GM18868 (cell line): Measurements from ENCODE around the gene CLSTN3.
A peak's percentile ranks its signal among the peaks of the same experiment; 100 is the strongest.
"Not testable (repeated sequence)": the region's sequence is repeated elsewhere in the genome, so short reads cannot be mapped to it uniquely, and the experiment has no call there.

Source experiments
- ATAC-seq: cut with Tn5 transposase; IDR thresholded peaks from one replicate; pipeline ENCODE4 v1.9.1; 2021; ENCODE audit warnings: mild to moderate bottlenecking, moderate library complexity; ENCODE audit not compliant: unreplicated experiment

Gene CLSTN3

GRCh38 chr12:7186058-7186457 lies 55.9 kb downstream of the CLSTN3 start:
- not testable (repeated sequence) for ATAC-seq

DNA sequence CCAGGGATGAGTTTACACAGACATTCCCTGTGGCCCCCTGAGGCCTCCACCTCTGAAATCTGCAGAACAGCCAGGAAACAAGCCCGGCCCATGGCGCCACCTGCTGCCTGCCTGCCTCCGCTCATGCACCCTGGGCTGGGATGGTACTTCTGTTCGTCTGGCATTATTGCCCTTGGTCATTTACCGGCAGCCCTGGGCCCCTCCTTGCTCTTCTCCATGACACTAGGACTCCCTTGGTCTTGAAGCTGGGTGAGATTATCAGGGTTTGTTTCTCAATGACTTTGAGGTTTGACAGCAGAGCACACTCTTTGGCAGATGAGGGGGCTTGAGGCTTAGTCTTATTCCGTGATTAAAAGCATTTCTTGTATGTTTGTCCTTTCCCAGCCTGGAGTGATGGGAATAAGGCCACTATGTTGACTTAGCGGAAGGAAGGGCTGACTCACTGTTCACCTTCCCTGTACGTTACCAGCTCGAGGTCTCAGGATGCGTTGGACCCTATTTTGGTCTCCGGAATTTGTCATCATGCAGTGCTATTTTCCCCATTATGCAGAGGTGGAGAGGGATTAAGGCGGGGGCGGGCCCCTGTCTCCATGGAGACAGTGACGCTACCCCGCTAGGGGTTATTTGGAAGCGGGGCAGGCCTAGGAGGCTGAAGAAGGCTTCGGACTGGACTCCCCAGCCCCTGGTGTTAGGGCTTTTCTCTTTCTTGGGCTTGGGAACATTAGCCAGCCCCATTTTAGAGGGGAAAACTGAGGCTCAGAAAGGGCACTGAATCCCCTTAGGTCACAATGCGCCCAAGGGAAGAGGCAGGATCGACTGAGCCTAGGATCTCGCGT lies 58.6 kb downstream of the CLSTN3 start:
- peak; percentile 35 for ATAC-seq

- peak; percentile 94 for ATAC-seq
These were observed 59.5 kb downstream of the CLSTN3 start, which contains the start of gene PEX5 for GRCh38 chr12:7189398-7190267. PEX5 (plus strand) TSS chr12:7189686; CDS start chr12:7190378, 692 bp downstream.

DNA sequence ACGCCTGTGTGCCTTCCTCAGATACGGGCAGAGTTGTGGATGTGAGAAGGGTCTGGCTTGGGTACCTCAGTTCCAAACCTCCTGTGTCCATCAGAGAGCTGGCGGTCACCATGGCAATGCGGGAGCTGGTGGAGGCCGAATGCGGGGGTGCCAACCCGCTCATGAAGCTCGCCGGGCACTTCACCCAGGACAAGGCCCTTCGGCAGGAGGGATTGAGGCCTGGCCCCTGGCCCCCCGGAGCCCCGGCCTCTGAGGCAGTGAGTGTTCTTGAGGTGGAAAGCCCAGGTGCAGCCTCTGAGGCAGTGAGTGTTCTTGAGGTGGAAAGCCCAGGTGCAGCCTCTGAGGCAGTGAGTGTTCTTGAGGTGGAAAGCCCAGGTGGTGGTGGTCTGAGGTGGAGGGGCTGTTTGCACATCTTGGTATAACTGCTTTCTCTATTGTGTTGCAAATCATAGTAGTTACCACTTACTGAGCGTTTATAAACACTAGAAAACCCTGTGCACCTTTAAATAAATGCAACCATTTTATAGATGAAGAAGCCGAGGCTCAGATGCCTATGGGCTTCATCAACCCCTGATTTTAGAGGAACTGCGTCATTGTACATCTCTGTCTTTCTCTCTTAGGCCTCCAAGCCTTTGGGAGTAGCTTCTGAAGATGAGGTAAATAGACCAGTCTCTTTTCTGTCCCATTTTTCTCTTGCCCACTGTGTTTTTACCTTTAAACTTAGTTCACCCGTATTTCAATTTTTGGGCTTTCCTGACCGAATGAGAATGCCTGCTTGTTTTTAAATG lies 60.3 kb downstream of the CLSTN3 start:
- no peak for ATAC-seq

GRCh38 chr12:7193674-7194073 lies 63.5 kb downstream of the CLSTN3 start:
- no peak for ATAC-seq

- no peak for ATAC-seq
These were observed 67.7 kb downstream of the CLSTN3 start for GRCh38 chr12:7197841-7198240.

DNA sequence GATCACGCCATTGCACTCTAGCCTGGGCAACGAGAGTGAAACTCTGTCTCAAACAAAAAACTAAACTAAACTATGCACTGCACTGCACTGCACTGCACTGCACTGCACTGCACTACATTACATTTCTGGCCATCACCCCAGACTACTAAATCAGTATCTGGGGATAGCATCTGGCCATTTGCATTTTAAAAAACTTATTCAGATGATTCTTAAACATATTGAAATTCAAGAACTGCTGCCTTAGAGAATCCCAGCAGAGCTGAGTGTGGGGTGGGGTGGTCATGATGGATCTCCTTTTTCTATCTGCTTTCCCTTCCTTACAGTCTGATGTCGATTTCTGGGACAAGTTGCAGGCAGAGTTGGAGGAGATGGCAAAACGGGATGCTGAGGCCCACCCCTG lies 72.9 kb downstream of the CLSTN3 start:
- no peak for ATAC-seq

GRCh38 chr12:7205091-7205490 lies 74.9 kb downstream of the CLSTN3 start:
- no peak for ATAC-seq

DNA sequence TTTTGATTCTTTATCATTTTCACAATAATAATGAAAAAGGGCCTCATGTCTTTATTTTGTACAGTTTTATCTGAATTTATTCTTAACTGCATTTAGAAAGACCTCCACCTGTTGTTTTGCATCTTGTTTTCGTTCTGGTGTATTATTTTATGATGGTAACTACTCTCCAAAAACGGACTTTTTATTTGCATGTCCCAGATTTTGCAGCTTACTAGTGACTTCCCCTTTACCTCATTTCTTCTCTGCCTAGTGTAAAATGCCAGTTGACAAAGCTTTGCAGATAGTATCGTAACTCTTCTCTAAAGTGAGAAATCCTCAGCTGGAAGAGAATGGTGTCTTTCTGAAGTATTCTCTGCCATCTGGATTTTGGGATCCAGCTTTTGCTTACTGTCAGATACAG lies 76.5 kb downstream of the CLSTN3 start:
- ATAC-seq, result no peak

DNA sequence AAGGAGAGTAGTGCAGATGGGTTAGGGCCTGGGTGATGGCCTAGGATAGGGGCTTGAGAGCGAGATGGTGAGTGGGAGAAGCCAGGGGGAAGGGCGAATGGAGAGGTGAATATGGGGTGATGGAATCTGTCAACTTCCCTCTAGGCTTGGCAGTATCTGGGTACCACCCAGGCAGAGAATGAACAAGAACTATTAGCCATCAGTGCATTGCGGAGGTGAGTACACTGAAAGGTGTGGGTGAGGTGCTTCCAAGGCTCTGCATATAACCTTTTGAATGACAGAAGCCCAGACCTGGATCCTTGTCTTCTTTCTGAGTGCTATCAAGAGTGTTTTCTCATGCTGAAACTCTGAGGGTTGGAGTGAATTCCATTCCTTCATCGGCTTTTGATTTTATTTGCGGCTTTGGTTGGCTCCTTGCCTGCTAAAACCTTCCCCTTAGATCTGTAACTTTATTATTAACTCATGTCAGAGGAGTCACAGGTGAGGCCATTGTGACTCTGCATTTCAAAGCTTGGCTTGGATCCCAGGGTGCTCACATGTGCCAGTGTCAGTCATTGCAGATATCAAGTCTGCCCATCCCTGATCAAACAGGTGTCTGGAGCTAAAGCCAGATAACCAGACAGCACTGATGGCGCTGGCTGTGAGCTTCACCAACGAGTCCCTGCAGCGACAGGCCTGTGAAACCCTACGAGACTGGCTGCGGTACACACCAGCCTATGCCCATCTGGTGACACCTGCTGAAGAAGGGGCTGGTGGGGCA lies 77.9 kb downstream of the CLSTN3 start:
- no peak for ATAC-seq
